Natural killer cell (primary cell): Measurements from ENCODE around the gene NBPF1. TPM values are rescaled to one million over a fixed set of nuclear protein-coding genes. Genes with fewer than 3 reads are reported as not detected.

Source experiments
- ATAC-seq, 3 donors: fragments of 150-1000 bp in 2 of 3; fragments of 200-7000 bp in 1 of 3; cut with Tn5 transposase; 1 replicate in 1 of 3; 2 replicates in 2 of 3; pipeline ENCODE4 v1.10.0; 2021; ENCODE audit warnings: mild to moderate bottlenecking in 2 of 3, moderate library complexity in 2 of 3
- DNase-seq, 2 donors: peaks; one replicate each; pipeline versions ENCODE4 v3.0.0 to v3.0.0-alpha.2; 2013 to 2021; ENCODE audit warnings: mixed read lengths in 1 of 2
- H3K27ac ChIP-seq: one replicate; pipeline ENCODE4 v1.5.1; 2013; ENCODE audit warnings: mild to moderate bottlenecking, low read length
- H3K27me3 ChIP-seq: one replicate; pipeline ENCODE4 v1.6.1; 2013; ENCODE audit warnings: low read length; ENCODE audit not compliant: control insufficient read depth, insufficient read depth
- H3K36me3 ChIP-seq: one replicate; pipeline ENCODE4 v1.6.1; 2013; ENCODE audit warnings: low read length; ENCODE audit not compliant: control insufficient read depth, insufficient read depth
- H3K4me1 ChIP-seq: one replicate; pipeline ENCODE4 v1.6.1; 2013; ENCODE audit warnings: low read length; ENCODE audit not compliant: control insufficient read depth, insufficient read depth
- H3K4me3 ChIP-seq: one replicate; pipeline ENCODE4 v1.5.1; 2013; ENCODE audit warnings: low read length
- H3K9me3 ChIP-seq: one replicate; pipeline ENCODE4 v1.6.1; 2013; ENCODE audit warnings: low read length; ENCODE audit not compliant: control insufficient read depth, insufficient read depth
- H3K27ac Mint-ChIP-seq, 2 donors: one replicate each; pipeline ENCODE4 v1.8.0; 2022; ENCODE audit warnings: mild to moderate bottlenecking in 2 of 2, mixed read lengths in 2 of 2, moderate library complexity in 1 of 2
- H3K27me3 Mint-ChIP-seq, 2 donors: one replicate each; pipeline ENCODE4 v1.8.0; 2022; ENCODE audit warnings: low read depth in 2 of 2, mixed read lengths in 2 of 2
- H3K36me3 Mint-ChIP-seq: one replicate; pipeline ENCODE4 v1.8.0; 2022; ENCODE audit warnings: mixed read lengths
- H3K4me1 Mint-ChIP-seq, 2 donors: one replicate each; pipeline ENCODE4 v1.8.0; 2022; ENCODE audit warnings: mixed read lengths in 2 of 2
- H3K4me3 Mint-ChIP-seq: one replicate; pipeline ENCODE4 v1.8.0; 2022; ENCODE audit warnings: mild to moderate bottlenecking, moderate library complexity, mixed read lengths
- H3K9me3 Mint-ChIP-seq, 2 donors: one replicate each; pipeline ENCODE4 v1.8.0; 2022; ENCODE audit warnings: mixed read lengths in 2 of 2
- CTCF ChIP-seq: fragments of 200-600 bp; IDR thresholded peaks from one replicate; pipeline ENCODE4 v1.8.0; 2022; ENCODE audit warnings: antibody characterized with exemption
- WGBS: methylation state at CpG from one replicate; pipeline ENCODE4 v1.1.7; 2013; ENCODE audit warnings: missing lambda C conversion rate; ENCODE audit not compliant: insufficient coverage; 5-methylcytosine and 5-hydroxymethylcytosine counted together
- intact Hi-C: fragments of 100-400 bp; cut with micrococcal nuclease; formaldehyde crosslinking; loops from one replicate; pipeline ENCODE4 v1.14.2; 2022
- total RNA-seq, 4 donors: library from RNA; stranded (reverse); fragments of 120-200 nt in 1 of 4; gene quantifications; one replicate each; pipeline versions ENCODE4 v1.2.3 to v1.2.4, GENCODE V29; 2013 to 2022

NBPF1 gene
- total RNA-seq, 3 donors from 2014 or later (not counting 1 experiment from before 2014, with no cell fraction given) = 18.4 to 26.0 (median 22.8) TPM

GRCh38 chr1:16617778-16618580 is 4.6 kb upstream of the NBPF1 start:
- Histone ChIP-seq H3K27ac (no peak overlapping the region), H3K4me3 (no peak overlapping the region), H3K36me3 (peaks cover 31% of the 10 kb centered on the region), H3K27me3 (no peaks in the 10 kb centered on the region), H3K9me3 (no peaks in the 10 kb centered on the region), H3K4me1 (peaks cover 11% of the 10 kb centered on the region)
- ATAC-seq (no peak), DNase-seq (no peak)
- Mint-ChIP-seq H3K36me3 (no peaks in the 10 kb centered on the region), H3K27ac (no peak overlapping the region), H3K4me3 (no peak overlapping the region), H3K4me1 (no peaks in the 10 kb centered on the region), H3K9me3 (no peaks in the 10 kb centered on the region), H3K27me3 (no peaks in the 10 kb centered on the region)
- 93% methylated on average over 7 of the region's 7 CpGs for WGBS
- intact Hi-C loops = no loop called here
- no peak for TF ChIP-seq CTCF

- no peak for DNase-seq
These were observed 3.8 kb upstream of the NBPF1 start for GRCh38 chr1:16617114-16617631.

GRCh38 chr1:16615253-16616252 is 2.2 kb upstream of the NBPF1 start:
- intact Hi-C loops = no loop called here
- WGBS = 85% methylated on average over 9 of the region's 9 CpGs
- Mint-ChIP-seq H3K4me3 (no peak overlapping the region), H3K36me3 (no peaks in the 10 kb centered on the region), H3K27ac (no peak overlapping the region), H3K4me1 (no peaks in the 10 kb centered on the region), H3K27me3 (no peaks in the 10 kb centered on the region), H3K9me3 (no peaks in the 10 kb centered on the region)
- no peaks in the 10 kb centered on the region for H3K27me3 ChIP-seq
- H3K4me1 ChIP-seq = peaks cover 22% of the 10 kb centered on the region
- no peak overlapping the region for H3K4me3 ChIP-seq
- no peak overlapping the region for H3K27ac ChIP-seq
- H3K36me3 ChIP-seq = peaks cover 15% of the 10 kb centered on the region
- H3K9me3 ChIP-seq = no peaks in the 10 kb centered on the region
- no peak for ATAC-seq
- TF ChIP-seq CTCF = no peak
- no peak for DNase-seq

More at GRCh38 chr1:16617114-16617631, 3.8 kb upstream of the NBPF1 start:
- Mint-ChIP-seq H3K4me1 (no peaks in the 10 kb centered on the region), H3K9me3 (no peaks in the 10 kb centered on the region), H3K36me3 (no peaks in the 10 kb centered on the region), H3K27ac (no peak overlapping the region), H3K4me3 (no peak overlapping the region), H3K27me3 (no peaks in the 10 kb centered on the region)
- Histone ChIP-seq H3K4me3 (no peak overlapping the region), H3K4me1 (peaks cover 18% of the 10 kb centered on the region), H3K27ac (no peak overlapping the region), H3K36me3 (peaks cover 25% of the 10 kb centered on the region), H3K27me3 (no peaks in the 10 kb centered on the region), H3K9me3 (no peaks in the 10 kb centered on the region)
- TF ChIP-seq CTCF = no peak
- WGBS = 95% methylated on average over 20 of the region's 20 CpGs
- no peak for ATAC-seq
- intact Hi-C loops = no loop called here
